CD4-positive, alpha-beta T cell treated with Interleukin-12 subunit alpha and Interleukin-12 subunit beta, for 1 hour (primary cell): Measurements from ENCODE around the gene LTBR.

Experiments used
- DNase-seq: peaks from one replicate; pipeline ENCODE4 v3.0.0-alpha.2; 2020

LTBR gene

GRCh38 chr12:6384499-6385436 is 806 bp downstream of the LTBR start:
- no peak for DNase-seq

- no peak for DNase-seq
These were observed 2.1 kb downstream of the LTBR start for GRCh38 chr12:6386038-6386437.

- DNase-seq = no peak
These were observed 2.5 kb downstream of the LTBR start for GRCh38 chr12:6386491-6386890.

DNA sequence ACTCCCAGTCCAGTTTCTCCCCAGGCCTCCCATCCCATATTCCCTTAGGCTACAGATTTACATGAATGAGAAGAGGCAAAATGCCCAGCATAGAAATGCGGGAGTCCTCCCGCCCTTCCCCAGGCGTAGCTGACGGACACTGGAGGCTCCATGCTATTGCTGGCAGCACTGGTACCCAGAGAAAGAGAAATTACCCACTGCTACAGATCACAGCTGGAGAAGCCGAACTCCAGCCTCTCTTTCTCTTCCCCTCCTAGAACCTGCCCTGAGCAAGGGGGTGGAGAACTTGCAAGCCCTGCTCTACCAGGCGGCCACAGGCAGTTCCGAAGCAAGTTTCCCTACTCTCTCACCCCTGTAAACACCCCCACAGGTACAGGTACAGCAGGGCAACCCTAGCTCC is 3.6 kb downstream of the LTBR start:
- DNase-seq = no peak

- no peak for DNase-seq
These were observed 6.3 kb downstream of the LTBR start for GRCh38 chr12:6390084-6390799.

DNA sequence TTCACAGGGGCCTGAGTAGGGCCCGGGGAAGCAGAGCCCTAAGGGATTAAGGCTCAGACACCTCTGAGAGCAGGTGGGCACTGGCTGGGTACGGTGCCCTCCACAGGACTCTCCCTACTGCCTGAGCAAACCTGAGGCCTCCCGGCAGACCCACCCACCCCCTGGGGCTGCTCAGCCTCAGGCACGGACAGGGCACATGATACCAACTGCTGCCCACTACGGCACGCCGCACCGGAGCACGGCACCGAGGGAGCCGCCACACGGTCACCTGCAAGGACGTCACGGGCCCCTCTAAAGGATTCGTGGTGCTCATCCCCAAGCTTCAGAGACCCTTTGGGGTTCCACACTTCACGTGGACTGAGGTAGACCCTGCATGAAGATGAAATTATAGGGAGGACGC is 7.1 kb downstream of the LTBR start:
- no peak for DNase-seq

DNA sequence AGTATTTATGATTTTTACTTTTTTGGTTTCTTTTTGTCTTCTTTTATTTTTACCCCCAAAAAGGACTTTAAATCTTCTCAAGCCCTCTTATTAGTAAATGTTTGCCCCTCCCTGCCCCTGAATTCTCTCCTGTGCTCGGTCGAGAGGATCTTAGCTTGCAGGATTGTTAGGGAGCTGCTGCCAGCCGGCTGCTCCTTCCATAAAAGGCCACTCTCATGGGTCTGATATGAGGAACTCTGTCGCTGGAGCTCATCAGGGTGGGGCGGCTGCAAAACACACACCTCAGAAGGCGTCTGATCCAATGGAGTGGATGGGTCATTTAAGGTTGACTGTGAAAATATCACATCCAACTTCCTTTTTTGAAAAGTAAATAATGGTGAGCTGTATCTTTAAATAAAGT is 8.5 kb downstream of the LTBR start:
- no peak for DNase-seq

GRCh38 chr12:6393109-6393508 is 9.1 kb downstream of the LTBR start:
- no peak for DNase-seq

DNA sequence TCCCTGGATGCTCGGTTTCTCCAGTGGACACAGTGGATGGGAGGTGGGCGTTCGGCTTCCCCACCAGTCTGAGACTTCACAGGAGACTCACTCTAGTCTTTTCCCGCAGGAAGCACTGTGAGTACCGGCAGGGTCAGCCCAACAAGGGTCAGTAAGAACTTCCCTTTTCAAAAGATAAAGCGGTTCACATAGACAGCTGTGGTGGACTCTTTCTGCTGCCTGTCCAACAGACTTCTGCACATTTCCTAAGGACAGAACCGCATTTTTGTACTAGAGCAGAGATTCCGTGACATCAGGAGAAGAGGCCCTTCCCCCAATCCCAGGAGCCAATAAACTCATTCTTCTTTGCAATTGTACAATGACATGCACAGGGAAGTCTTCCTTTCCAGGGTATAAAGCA is 10.4 kb downstream of the LTBR start:
- no peak for DNase-seq

GRCh38 chr12:6396031-6396430 is 12.1 kb downstream of the LTBR start:
- no peak for DNase-seq

DNA sequence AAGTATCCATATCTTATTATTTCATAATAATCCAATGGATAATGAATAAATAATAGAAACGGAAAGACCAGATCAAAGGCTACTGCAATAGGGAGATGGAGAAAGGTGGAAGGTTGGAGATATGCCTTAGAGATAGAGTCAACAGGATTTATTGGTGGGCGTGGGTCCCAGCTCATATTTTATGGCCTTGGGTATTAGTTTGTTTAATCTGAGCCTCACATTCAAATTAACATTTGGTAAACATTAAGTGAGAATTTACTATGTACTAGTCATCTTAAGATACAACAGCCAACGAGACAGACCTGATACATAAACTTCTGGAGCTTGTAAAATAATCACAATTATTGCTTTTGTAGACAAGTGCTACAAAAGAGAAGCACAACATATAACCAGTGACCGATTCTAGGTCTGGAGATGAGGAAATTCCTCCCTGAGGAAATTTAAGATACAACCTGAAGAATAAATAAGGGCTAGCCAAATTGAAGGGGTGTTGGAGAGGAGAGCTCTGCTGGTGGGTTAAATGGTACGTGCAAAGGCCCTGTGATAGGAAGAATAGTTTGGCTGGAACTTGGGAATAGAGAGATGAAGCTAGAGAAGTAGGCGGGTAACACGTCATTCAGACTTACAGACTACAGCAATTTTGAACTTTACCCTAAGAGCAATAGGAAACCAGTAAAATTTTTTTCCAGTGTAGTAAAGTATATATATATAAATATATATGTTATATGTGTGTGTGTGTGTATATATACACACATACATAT is 16.1 kb downstream of the LTBR start:
- no peak for DNase-seq

DNA sequence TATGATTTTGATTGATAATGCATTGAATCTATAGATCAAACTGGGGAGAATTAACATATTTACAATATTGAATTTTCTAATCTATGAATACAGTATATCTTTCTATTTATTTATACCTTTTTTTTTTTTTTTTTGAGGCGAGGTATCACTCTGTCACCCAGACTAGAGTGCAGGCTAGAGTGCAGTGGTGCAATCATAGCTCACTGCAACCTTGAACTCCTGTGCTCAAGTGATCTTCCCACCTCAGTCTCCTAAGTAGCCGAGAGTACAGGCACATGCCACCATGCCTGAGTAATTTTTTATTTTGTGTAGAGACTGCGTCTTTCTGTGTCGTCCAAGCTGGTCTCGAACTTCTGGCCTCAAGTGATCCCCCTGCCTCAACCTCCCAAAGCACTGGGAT is 20.4 kb downstream of the LTBR start:
- DNase-seq = no peak

GRCh38 chr12:6405963-6406362 is 22.0 kb downstream of the LTBR start:
- no peak for DNase-seq

- DNase-seq = no peak
These were observed 23.4 kb downstream of the LTBR start for GRCh38 chr12:6407236-6407954.

DNA sequence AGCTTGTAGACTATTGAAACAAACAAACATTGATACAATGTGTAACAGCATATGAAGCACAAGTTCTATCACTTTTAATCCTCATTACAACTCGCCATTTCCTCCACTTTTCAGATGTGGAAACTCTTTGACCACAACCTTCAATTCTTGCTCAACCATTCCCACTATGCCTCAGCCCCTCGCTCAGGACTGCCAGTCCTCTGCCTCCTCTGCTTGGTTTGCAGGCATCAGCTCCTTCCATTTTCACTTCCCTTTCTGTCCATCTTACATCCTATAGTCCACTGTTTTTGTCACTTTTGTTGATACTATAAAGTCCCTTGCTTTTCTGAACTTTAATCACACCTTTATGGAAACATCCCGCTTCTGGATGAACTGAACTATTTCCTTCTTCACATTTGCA is 32.6 kb downstream of the LTBR start:
- no peak for DNase-seq

DNA sequence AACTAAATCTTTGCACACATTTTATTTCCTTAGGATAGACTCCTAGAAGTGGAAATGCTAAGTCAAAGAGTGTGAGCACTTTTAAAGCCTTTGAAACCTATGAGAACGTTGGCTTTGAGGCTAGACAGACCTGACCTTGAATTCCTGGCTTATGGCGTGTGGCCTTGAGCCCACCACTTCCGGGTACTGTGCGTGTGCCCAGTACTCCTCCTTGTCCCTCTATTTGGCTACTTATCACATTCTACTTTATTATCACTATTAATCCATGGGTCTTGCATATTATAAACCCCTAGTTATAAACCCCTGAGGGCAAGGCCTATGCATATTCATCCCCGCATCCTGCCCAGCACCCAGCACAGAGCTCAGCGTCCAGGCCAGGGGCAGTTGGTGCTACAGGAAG is 34.8 kb downstream of the LTBR start:
- DNase-seq = no peak

GRCh38 chr12:6420364-6420763 is 36.4 kb downstream of the LTBR start:
- DNase-seq = no peak

- peak; percentile 89 for DNase-seq
These were observed 39.5 kb downstream of the LTBR start for GRCh38 chr12:6423267-6424007.

- no peak for DNase-seq
These were observed 40.0 kb downstream of the LTBR start for GRCh38 chr12:6424008-6424347.

- DNase-seq = no peak
These were observed 40.9 kb downstream of the LTBR start for GRCh38 chr12:6424866-6425265.

GRCh38 chr12:6425590-6426531 is 41.9 kb downstream of the LTBR start:
- DNase-seq = peak; percentile 23
